GM19395 (cell line): ENCODE results near the gene HAPSTR1.
"Not testable (repeated sequence)": the region's sequence is repeated elsewhere in the genome, so short reads cannot be mapped to it uniquely, and the experiment has no call there.

ENCODE experiments used
- ATAC-seq: cut with Tn5 transposase; IDR thresholded peaks from one replicate; pipeline ENCODE4 v1.9.1; 2021; ENCODE audit warnings: mild to moderate bottlenecking, moderate library complexity; ENCODE audit not compliant: unreplicated experiment

HAPSTR1 gene

GRCh38 chr16:9090960-9091866 lies at the start of gene HAPSTR1:
Gene HAPSTR1, plus strand, starts transcription at chr16:9091644. Its CDS starts 401 bp downstream, at chr16:9092045.
- ATAC-seq = peak; percentile 92

GRCh38 chr16:9042533-9042932 lies 48.9 kb upstream of the HAPSTR1 start:
- no peak for ATAC-seq

- ATAC-seq = no peak
Observed at GRCh38 chr16:9042964-9043680, 48.3 kb upstream of the HAPSTR1 start.

GRCh38 chr16:9045562-9045961 lies 45.9 kb upstream of the HAPSTR1 start:
- not testable (repeated sequence) for ATAC-seq

GRCh38 chr16:9046667-9047055 lies 44.8 kb upstream of the HAPSTR1 start:
- no peak for ATAC-seq

GRCh38 chr16:9047689-9048301 lies 43.6 kb upstream of the HAPSTR1 start:
- ATAC-seq = peak; percentile 82

- no peak for ATAC-seq
Observed at GRCh38 chr16:9048302-9048700, 43.1 kb upstream of the HAPSTR1 start.

- no peak for ATAC-seq
Observed at GRCh38 chr16:9049241-9049640, 42.2 kb upstream of the HAPSTR1 start.

- ATAC-seq = no peak
Observed at GRCh38 chr16:9050102-9050830, 41.2 kb upstream of the HAPSTR1 start.

GRCh38 chr16:9053006-9053601 lies 38.3 kb upstream of the HAPSTR1 start:
- peak; percentile 58 for ATAC-seq

- no peak for ATAC-seq
Observed at GRCh38 chr16:9054460-9054859, 37.0 kb upstream of the HAPSTR1 start.

GRCh38 chr16:9055115-9055514 lies 36.3 kb upstream of the HAPSTR1 start:
- ATAC-seq = no peak

GRCh38 chr16:9055661-9056060 lies 35.8 kb upstream of the HAPSTR1 start:
- no peak for ATAC-seq

- no peak for ATAC-seq
Observed at GRCh38 chr16:9056061-9056460, 35.4 kb upstream of the HAPSTR1 start.

- no peak for ATAC-seq
Observed at GRCh38 chr16:9058211-9058610, 33.2 kb upstream of the HAPSTR1 start.

GRCh38 chr16:9060225-9060624 lies 31.2 kb upstream of the HAPSTR1 start:
- no peak for ATAC-seq

- peak; percentile 77 for ATAC-seq
Observed at GRCh38 chr16:9061358-9061813, 30.1 kb upstream of the HAPSTR1 start.

GRCh38 chr16:9062301-9062700 lies 29.1 kb upstream of the HAPSTR1 start:
- ATAC-seq = no peak

- ATAC-seq = no peak
Observed at GRCh38 chr16:9065077-9065476, 26.4 kb upstream of the HAPSTR1 start.

- no peak for ATAC-seq
Observed at GRCh38 chr16:9068886-9069285, 22.6 kb upstream of the HAPSTR1 start.
